ENCODE data around the gene SSBP3. TPM values are rescaled to one million over a fixed set of nuclear protein-coding genes. Genes with fewer than 3 reads are reported as not detected.
A peak's percentile ranks its signal among the peaks of the same experiment; 100 is the strongest.

The SSBP3 gene
- total RNA-seq, 4 donors from 2014 or later = 15.4 to 23.0 (median 18.2) TPM

- 76 to 79% methylated on average over 14 of the region's 14 CpGs for WGBS, 2 donors
Measured at GRCh38 chr1:54327386-54328065, 78.7 kb downstream of the SSBP3 start.

GRCh38 chr1:54326543-54327385 lies 79.4 kb downstream of the SSBP3 start:
- Histone ChIP-seq H3K9me3 (no peaks in the 10 kb centered on the region), H3K4me3 (replicated peaks in 1 of 3) (no peak overlapping the region), H3K27ac (peak overlapping the region in 1 of 3 donors; percentile 9), H3K27me3 (no peaks in the 10 kb centered on the region), H3K4me1 (peaks cover 8 to 32% of the 10 kb centered on the region in 2 donors), H3K36me3 (no peaks in the 10 kb centered on the region)
- no peak for DNase-seq
- TF ChIP-seq POLR2A (IDR thresholded peaks at IDR 0.05) = no peak
- TF ChIP-seq, protein P1, sequence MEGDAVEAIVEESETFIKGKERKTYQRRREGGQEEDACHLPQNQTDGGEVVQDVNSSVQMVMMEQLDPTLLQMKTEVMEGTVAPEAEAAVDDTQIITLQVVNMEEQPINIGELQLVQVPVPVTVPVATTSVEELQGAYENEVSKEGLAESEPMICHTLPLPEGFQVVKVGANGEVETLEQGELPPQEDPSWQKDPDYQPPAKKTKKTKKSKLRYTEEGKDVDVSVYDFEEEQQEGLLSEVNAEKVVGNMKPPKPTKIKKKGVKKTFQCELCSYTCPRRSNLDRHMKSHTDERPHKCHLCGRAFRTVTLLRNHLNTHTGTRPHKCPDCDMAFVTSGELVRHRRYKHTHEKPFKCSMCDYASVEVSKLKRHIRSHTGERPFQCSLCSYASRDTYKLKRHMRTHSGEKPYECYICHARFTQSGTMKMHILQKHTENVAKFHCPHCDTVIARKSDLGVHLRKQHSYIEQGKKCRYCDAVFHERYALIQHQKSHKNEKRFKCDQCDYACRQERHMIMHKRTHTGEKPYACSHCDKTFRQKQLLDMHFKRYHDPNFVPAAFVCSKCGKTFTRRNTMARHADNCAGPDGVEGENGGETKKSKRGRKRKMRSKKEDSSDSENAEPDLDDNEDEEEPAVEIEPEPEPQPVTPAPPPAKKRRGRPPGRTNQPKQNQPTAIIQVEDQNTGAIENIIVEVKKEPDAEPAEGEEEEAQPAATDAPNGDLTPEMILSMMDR (IDR thresholded peaks at IDR 0.05) = no peak
- WGBS, 2 donors = 80 to 84% methylated on average over 12 of the region's 12 CpGs
- intact Hi-C loops (cut with DNase I) = no loop called here

More at GRCh38 chr1:54327386-54328065, 78.7 kb downstream of the SSBP3 start:
- Histone ChIP-seq H3K27ac (peak overlapping the region in 1 of 3 donors; percentile 29), H3K36me3 (no peaks in the 10 kb centered on the region), H3K27me3 (no peaks in the 10 kb centered on the region), H3K9me3 (no peaks in the 10 kb centered on the region), H3K4me3 (replicated peaks in 1 of 3) (no peak overlapping the region), H3K4me1 (peaks cover 8 to 39% of the 10 kb centered on the region in 2 donors)
- DNase-seq = no peak
- TF ChIP-seq, protein P1 (IDR thresholded peaks at IDR 0.05) = no peak
- no peak for TF ChIP-seq POLR2A (IDR thresholded peaks at IDR 0.05)
- intact Hi-C loops (cut with DNase I) = no loop called here

- TF ChIP-seq POLR2A (IDR thresholded peaks at IDR 0.05) = no peak
- TF ChIP-seq, protein P1 (IDR thresholded peaks at IDR 0.05) = no peak
- Histone ChIP-seq H3K36me3 (no peaks in the 10 kb centered on the region), H3K4me1 (peaks cover 8 to 27% of the 10 kb centered on the region in 2 donors), H3K9me3 (no peaks in the 10 kb centered on the region), H3K27me3 (no peaks in the 10 kb centered on the region), H3K4me3 (replicated peaks in 1 of 3) (no peak overlapping the region), H3K27ac (peak overlapping the region in 1 of 3 donors; percentile 9)
- WGBS, 2 donors = 74 to 75% methylated on average over 20 of the region's 20 CpGs
- intact Hi-C loops (cut with DNase I) = no loop called here
- no peak for DNase-seq
Measured at GRCh38 chr1:54325703-54326461, 80.3 kb downstream of the SSBP3 start.

- no peak for DNase-seq
- no peaks in the 10 kb centered on the region for H3K36me3 ChIP-seq
- peak overlapping the region in 1 of 3 donors; percentile 9 for H3K27ac ChIP-seq
- intact Hi-C loops (cut with DNase I) = no loop called here
- TF ChIP-seq, protein P1 (IDR thresholded peaks at IDR 0.05) = no peak
- no peak for TF ChIP-seq POLR2A (IDR thresholded peaks at IDR 0.05)
- H3K9me3 ChIP-seq = no peaks in the 10 kb centered on the region
- H3K4me3 ChIP-seq (replicated peaks in 1 of 3) = no peak overlapping the region
- peaks cover 8 to 27% of the 10 kb centered on the region in 2 donors for H3K4me1 ChIP-seq
- no peaks in the 10 kb centered on the region for H3K27me3 ChIP-seq
- WGBS, 2 donors = 83 to 89% methylated on average over 2 of the region's 2 CpGs
Measured at GRCh38 chr1:54325284-54325683, 80.9 kb downstream of the SSBP3 start.

All from thyroid gland (tissue), 4 donors.